Adrenal gland (tissue), 5 donors: ENCODE results near the gene LMO3.

ENCODE experiments used
- POLR2A ChIP-seq, 2 donors: fragments of 450-650 bp; IDR thresholded peaks; one replicate each; pipeline ENCODE4 v1.6.1; 2017; ENCODE audit warnings: antibody characterized with exemption in 2 of 2, mild to moderate bottlenecking in 2 of 2, moderate library complexity in 1 of 2
- TF ChIP-seq, protein P1 (sequence below), 6 experiments: fragments of 450-650 bp in 4 of 6; fragments of 200-600 bp in 2 of 6; sonication (generic) in 1 of 6; IDR thresholded peaks; 1 replicate in 5 of 6; 2 replicates in 1 of 6; pipeline versions ENCODE4 v1.5.1 to v1.8.0; 2016 to 2021; ENCODE audit warnings: antibody characterized with exemption in 6 of 6, mild to moderate bottlenecking in 2 of 6, moderate library complexity in 1 of 6
- donor health status: DM: no; HTN: no; CAD: no.

DNA sequence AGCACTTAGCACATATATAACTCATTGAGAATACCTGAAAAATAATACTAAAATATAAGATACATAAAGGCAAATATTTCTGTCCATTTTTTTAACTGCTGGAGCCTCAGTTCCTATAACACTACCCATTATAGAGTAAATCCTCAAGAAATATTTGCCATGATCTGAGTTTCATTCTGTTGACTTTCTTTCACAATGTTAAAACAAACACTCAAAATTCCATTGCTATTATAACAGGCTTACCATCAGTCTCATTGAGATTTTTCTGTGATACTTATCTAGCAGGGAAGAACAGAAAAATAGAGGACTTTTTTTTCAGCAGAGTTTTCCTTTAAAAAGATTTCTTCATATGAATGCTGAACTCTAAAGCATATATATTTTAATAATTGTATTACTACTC is 24.5 kb downstream of the LMO3 start:
- TF ChIP-seq, protein P1, sequence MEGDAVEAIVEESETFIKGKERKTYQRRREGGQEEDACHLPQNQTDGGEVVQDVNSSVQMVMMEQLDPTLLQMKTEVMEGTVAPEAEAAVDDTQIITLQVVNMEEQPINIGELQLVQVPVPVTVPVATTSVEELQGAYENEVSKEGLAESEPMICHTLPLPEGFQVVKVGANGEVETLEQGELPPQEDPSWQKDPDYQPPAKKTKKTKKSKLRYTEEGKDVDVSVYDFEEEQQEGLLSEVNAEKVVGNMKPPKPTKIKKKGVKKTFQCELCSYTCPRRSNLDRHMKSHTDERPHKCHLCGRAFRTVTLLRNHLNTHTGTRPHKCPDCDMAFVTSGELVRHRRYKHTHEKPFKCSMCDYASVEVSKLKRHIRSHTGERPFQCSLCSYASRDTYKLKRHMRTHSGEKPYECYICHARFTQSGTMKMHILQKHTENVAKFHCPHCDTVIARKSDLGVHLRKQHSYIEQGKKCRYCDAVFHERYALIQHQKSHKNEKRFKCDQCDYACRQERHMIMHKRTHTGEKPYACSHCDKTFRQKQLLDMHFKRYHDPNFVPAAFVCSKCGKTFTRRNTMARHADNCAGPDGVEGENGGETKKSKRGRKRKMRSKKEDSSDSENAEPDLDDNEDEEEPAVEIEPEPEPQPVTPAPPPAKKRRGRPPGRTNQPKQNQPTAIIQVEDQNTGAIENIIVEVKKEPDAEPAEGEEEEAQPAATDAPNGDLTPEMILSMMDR (IDR thresholded peaks at IDR 0.05): no peak
- TF ChIP-seq POLR2A (IDR thresholded peaks at IDR 0.05): no peak
